HEK293 (cell line): ENCODE results near the gene ACTA2.

ENCODE experiments used
- ATF2 ChIP-seq: fragments of 450-650 bp; formaldehyde crosslinking; IDR thresholded peaks from 2 replicates; pipeline ENCODE4 v1.5.1; 2016; ENCODE audit warnings: missing biosample characterization, missing genetic modification characterization, low read depth
- CTCF ChIP-seq: fragments of 450-650 bp; formaldehyde crosslinking; IDR thresholded peaks from 2 replicates; pipeline ENCODE4 v1.5.1; 2016; ENCODE audit warnings: missing biosample characterization, missing genetic modification characterization
- EGR2 ChIP-seq: fragments of 450-650 bp; formaldehyde crosslinking; IDR thresholded peaks from 2 replicates; pipeline ENCODE4 v1.5.1; 2016; ENCODE audit warnings: low read depth, missing biosample characterization, missing genetic modification characterization
- KLF16 ChIP-seq: fragments of 450-650 bp; formaldehyde crosslinking; IDR thresholded peaks from 2 replicates; pipeline ENCODE4 v1.5.1; 2017; ENCODE audit warnings: missing biosample characterization, missing genetic modification characterization
- MYNN ChIP-seq: fragments of 450-650 bp; formaldehyde crosslinking; IDR thresholded peaks from 2 replicates; pipeline ENCODE4 v1.5.1; 2016; ENCODE audit warnings: missing biosample characterization, missing genetic modification characterization, borderline replicate concordance
- MZF1 ChIP-seq: fragments of 450-650 bp; formaldehyde crosslinking; IDR thresholded peaks from 2 replicates; pipeline ENCODE4 v1.5.1; 2017; ENCODE audit warnings: missing biosample characterization, missing genetic modification characterization, borderline replicate concordance
- OSR2 ChIP-seq: fragments of 450-650 bp; formaldehyde crosslinking; IDR thresholded peaks from 2 replicates; pipeline ENCODE4 v1.5.1; 2016; ENCODE audit warnings: missing biosample characterization, missing genetic modification characterization
- ZBTB17 ChIP-seq: fragments of 450-650 bp; formaldehyde crosslinking; IDR thresholded peaks from 2 replicates; pipeline ENCODE4 v1.5.1; 2016; ENCODE audit warnings: missing biosample characterization, missing genetic modification characterization
- ZBTB21 ChIP-seq: fragments of 450-650 bp; formaldehyde crosslinking; IDR thresholded peaks from 2 replicates; pipeline ENCODE4 v1.5.1; 2017; ENCODE audit warnings: missing biosample characterization, missing genetic modification characterization
- ZNF174 ChIP-seq: fragments of 450-650 bp; formaldehyde crosslinking; IDR thresholded peaks from 2 replicates; pipeline ENCODE4 v1.5.0; 2017; ENCODE audit warnings: missing biosample characterization, mild to moderate bottlenecking, missing genetic modification characterization
- TF ChIP-seq, protein P1 (sequence below): fragments of 450-650 bp; formaldehyde crosslinking; IDR thresholded peaks from 2 replicates; pipeline ENCODE4 v1.5.1; 2016; ENCODE audit warnings: missing biosample characterization, missing genetic modification characterization

DNA sequence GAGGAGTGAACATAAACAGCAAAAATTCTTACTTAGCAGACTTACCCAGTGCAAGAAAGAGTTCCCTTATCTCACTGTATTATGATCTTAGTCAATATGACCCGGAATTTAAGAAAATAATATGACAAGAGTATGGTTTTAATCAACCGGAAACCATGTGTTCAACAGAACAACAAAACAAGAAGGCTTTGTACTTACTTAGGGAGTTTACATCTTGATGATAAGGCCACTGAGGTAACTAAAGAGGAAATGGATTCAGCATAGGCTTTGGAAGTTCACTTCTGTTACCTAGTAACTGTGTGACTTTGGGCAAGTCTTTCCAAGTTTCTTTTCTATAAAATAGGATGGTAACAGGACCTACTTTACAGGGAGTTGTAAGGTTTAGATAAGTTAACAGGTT lies 30.6 kb upstream of the ACTA2 start:
- TF ChIP-seq ZBTB21 (tag by site-specific recombination): no peak
- TF ChIP-seq MZF1 (tag by site-specific recombination): no peak
- no peak for TF ChIP-seq ZNF174 (tag by site-specific recombination)
- TF ChIP-seq ATF2 (tag by site-specific recombination): no peak
- TF ChIP-seq MYNN: no peak
- TF ChIP-seq KLF16 (tag by site-specific recombination): no peak
- TF ChIP-seq CTCF: no peak
- no peak for TF ChIP-seq OSR2 (tag by site-specific recombination)
- TF ChIP-seq, protein P1, sequence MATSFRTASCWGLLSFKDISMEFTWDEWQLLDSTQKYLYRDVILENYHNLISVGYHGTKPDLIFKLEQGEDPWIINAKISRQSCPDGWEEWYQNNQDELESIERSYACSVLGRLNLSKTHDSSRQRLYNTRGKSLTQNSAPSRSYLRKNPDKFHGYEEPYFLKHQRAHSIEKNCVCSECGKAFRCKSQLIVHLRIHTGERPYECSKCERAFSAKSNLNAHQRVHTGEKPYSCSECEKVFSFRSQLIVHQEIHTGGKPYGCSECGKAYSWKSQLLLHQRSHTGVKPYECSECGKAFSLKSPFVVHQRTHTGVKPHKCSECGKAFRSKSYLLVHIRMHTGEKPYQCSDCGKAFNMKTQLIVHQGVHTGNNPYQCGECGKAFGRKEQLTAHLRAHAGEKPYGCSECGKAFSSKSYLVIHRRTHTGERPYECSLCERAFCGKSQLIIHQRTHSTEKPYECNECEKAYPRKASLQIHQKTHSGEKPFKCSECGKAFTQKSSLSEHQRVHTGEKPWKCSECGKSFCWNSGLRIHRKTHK (tag by site-specific recombination): no peak
- TF ChIP-seq EGR2 (tag by site-specific recombination): no peak
- TF ChIP-seq ZBTB17 (tag by site-specific recombination): no peak
